Fibroblast of villous mesenchyme (primary cell): ENCODE measurements around the gene RAP1GAP. TPM values are rescaled to one million over a fixed set of nuclear protein-coding genes. Genes with fewer than 3 reads are reported as not detected.
"Not testable (repeated sequence)": the region's sequence is repeated elsewhere in the genome, so short reads cannot be mapped to it uniquely, and the experiment has no call there.

ENCODE experiments used
- DNase-seq: peaks from one replicate; pipeline ENCODE4 v3.0.0-alpha.2; 2010; ENCODE audit warnings: low read depth
- H3K4me3 ChIP-seq: 2 replicates; pipeline ENCODE4 v1.5.1; 2011; ENCODE audit warnings: low read depth, mild to moderate bottlenecking, low read length
- total RNA-seq: library from RNA; depleted of rRNA; stranded (reverse); fragments of >200 nt; gene quantifications from 2 replicates; pipeline ENCODE4 v1.2.3, GENCODE V29; 2012
- TF ChIP-seq, protein P1 (sequence below): IDR thresholded peaks from 2 replicates; pipeline ENCODE4 v1.5.1; 2012; ENCODE audit warnings: low read depth, mild to moderate bottlenecking, low read length; ENCODE audit not compliant: insufficient read depth

The RAP1GAP gene
- total RNA-seq, 1 donor: under 0.01 TPM

DNA sequence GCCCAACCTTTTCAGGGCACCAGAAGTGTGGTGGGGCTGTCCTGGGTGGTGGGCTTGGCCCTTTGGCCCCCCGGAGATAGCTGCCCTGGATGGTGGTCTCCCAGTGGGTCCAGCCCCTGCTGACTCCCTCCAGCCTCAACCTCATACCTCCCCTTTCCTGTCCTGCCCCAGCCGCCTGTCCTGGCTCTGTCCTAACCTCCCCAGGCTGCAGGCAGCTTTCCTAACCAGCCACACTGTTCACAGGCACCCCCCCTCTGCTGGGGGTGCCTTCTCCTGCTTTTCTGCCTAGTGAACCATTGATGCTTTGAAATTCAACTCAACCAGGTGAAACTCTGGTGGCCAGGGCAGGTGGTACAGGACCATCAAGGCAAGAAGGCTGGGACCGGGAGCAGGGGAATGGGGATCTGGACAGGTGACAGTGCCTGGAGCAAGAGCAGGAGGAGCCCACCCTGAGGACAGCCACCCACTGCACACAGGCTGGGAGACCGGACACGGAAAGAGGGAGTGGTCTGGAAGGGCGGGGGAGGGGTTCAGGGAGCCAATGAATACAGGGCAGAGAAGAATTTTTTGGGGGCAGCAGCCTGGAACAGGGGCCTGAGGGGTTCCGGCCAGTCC is 35.9 kb downstream of the RAP1GAP start:
- TF ChIP-seq, protein P1, sequence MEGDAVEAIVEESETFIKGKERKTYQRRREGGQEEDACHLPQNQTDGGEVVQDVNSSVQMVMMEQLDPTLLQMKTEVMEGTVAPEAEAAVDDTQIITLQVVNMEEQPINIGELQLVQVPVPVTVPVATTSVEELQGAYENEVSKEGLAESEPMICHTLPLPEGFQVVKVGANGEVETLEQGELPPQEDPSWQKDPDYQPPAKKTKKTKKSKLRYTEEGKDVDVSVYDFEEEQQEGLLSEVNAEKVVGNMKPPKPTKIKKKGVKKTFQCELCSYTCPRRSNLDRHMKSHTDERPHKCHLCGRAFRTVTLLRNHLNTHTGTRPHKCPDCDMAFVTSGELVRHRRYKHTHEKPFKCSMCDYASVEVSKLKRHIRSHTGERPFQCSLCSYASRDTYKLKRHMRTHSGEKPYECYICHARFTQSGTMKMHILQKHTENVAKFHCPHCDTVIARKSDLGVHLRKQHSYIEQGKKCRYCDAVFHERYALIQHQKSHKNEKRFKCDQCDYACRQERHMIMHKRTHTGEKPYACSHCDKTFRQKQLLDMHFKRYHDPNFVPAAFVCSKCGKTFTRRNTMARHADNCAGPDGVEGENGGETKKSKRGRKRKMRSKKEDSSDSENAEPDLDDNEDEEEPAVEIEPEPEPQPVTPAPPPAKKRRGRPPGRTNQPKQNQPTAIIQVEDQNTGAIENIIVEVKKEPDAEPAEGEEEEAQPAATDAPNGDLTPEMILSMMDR: no peak
- H3K4me3 ChIP-seq: no peak overlapping the region
- DNase-seq: no peak

DNA sequence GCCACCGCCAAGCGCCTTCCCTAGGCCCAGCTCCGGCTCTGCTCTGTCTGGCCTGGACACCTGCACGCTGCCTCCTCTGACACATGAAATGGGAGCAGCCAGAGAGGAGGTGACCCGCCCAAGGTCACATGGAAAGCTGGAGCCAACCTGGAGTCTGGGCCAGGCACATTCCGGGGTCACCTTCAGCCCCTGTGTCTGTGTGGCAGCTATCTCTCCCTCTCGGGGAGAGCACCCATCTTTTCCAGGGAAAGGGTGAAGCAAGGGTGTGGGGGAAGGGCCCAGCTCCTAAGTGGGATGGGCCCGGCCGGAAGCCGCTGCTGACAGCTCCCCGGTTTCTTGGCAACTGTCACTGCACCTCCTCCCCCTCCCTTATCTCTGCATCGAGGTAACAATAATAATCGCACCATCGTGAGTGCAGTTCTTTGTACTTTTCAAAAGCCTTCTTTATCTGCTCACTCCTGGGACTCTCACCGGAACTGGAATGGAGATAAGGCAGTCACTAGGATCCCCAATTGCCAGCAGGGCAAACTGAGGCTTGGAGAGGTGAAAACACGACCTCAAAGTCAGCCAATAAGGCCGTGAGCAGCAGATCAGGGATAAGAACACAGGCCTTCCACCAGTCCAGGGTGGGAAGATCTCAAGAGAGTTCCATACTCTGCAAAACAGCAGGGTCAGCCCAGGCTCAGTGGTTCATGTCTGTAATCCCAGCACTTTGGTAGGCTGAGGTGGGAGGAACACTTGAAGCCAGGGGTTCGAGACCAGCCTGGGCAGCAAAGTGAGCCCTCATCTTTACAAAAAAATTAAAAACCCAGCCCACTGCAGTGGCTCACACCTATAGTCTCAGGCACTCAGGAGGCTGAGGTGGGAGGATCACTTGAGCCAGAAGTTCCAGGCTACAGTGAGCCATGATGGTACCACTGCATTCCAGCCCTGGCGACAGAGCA is 36.9 kb downstream of the RAP1GAP start:
- TF ChIP-seq, protein P1: no peak
- no peak overlapping the region for H3K4me3 ChIP-seq
- DNase-seq: no peak

DNA sequence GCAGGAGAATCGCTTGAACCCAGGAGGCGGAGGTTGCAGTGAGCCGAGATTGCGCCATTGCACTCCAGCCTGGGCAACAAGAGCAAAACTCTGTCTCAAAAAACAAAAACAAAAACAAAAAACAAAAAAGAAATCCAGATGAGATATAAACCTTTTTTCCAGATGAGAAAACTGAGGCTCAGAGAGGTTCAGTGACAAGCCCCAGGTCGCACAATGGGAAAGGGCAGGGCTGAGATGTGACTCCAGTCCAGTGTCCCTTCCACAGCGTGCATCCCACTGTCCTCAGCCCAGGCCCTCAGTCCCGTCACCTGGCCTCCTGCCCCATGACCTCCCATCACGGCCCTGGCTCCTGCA is 37.6 kb downstream of the RAP1GAP start:
- DNase-seq, H3K4me3 ChIP-seq: not testable (repeated sequence)

DNA sequence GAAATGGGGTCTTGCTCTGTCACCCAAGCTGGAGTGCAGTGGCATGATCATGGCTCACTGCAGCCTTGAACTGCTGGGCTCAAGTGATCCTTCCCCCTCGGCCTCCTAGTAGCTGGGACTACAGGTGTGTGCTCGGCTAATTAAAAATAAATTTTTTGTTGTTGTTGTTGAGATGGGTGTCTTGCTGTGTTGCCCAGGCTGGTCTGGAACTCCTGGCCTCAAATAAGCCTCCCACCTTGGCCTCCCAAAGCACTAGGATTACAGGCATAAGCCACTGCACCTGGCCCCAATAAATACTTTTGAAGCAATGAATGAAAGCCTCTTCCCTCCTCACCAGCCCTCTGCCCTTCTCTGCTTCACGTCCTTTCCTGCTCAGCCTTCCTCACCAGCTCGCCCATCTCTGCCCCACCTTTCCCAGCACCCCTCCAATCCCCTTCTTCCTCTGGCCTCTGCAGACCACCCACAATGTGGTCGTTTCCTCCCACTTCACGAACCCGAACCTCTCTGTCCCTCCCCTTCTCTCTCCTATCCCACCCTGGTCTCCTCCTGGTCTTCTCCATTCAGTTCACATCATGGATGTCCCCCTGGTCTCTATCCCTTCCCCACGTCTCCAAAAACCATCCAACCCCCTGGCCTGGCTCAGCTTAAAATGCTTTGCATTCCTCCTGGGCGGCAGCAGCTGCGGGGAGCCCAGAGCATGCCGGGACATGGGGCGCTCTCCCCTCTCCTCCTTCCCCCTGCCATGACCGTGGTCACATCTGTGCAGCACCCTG is 38.4 kb downstream of the RAP1GAP start:
- TF ChIP-seq, protein P1: no peak
- no peak for DNase-seq

DNA sequence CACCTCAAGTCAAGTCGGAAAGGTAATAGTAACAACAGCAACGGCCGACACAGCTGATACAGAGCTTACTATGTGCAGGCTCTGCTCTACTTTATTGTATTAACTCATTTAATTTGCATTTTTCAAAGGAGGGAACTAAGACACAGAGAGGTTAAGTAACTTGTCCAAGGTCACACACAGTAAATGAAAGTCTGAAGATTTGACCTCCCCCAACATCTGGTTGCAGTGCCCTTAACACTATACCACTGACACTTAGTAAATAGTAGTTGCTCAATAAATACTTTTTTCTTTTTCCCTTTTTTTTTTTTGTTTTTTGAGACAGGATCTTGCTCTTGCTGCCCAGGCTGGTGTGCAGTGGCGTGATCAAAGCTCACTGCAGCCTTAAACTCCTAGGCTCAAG is 39.2 kb downstream of the RAP1GAP start:
- no peak overlapping the region for H3K4me3 ChIP-seq
- DNase-seq: no peak
- TF ChIP-seq, protein P1: no peak

More for the DNA sequence above, 38.4 kb downstream of the RAP1GAP start:
- no peak overlapping the region for H3K4me3 ChIP-seq

DNA sequence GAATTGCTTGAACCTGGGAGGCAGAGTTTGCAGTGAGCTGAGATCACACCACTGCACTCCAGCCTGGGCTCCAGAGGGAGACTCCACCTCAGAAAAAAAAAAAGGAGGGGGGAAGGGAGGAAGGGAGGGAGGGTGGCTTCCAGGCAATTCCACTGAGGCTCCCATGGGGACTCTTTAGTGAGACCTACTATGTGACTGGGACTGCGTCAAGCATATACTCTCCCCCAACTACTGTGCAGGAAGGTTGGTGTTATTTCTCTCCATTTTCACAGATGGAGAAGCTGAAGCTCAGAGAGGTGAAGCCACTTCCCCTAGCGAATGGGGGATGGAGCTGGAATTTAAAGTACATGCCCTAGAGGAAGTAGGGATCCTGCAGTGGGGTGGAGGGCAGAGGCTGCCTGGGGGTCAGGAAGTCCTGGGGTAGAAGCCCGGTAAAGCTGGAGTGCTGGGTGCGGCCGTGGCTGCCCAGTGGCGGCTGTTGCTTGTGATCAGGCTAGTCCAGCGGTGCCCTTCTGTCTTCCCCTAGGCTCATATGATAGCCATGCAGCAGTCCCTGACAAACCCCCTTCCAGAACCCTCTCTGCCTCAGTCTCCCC is 40.3 kb downstream of the RAP1GAP start:
- DNase-seq: no peak
- TF ChIP-seq, protein P1: no peak
- no peak overlapping the region for H3K4me3 ChIP-seq
